Osteocyte (in vitro differentiated cells): Measurements from ENCODE around the gene ELAC2. TPM values are rescaled to one million over a fixed set of nuclear protein-coding genes. Genes with fewer than 3 reads are reported as not detected.

ENCODE experiments used
- DNase-seq: peaks from one replicate; pipeline ENCODE4 v3.0.0; 2021; ENCODE audit warnings: mixed read lengths; ENCODE audit not compliant: unreplicated experiment; ENCODE audit errors: extremely low spot score
- H3K27ac Mint-ChIP-seq: one replicate; pipeline ENCODE4 v1.8.0; 2021; ENCODE audit warnings: mild to moderate bottlenecking, mixed read lengths; ENCODE audit not compliant: unreplicated experiment
- H3K27me3 Mint-ChIP-seq: one replicate; pipeline ENCODE4 v1.8.0; 2021; ENCODE audit warnings: mixed read lengths; ENCODE audit not compliant: unreplicated experiment
- H3K36me3 Mint-ChIP-seq: one replicate; pipeline ENCODE4 v1.8.0; 2021; ENCODE audit warnings: mixed read lengths; ENCODE audit not compliant: unreplicated experiment
- H3K4me1 Mint-ChIP-seq: one replicate; pipeline ENCODE4 v1.8.0; 2021; ENCODE audit warnings: mixed read lengths; ENCODE audit not compliant: unreplicated experiment
- H3K4me3 Mint-ChIP-seq: one replicate; pipeline ENCODE4 v1.8.0; 2021; ENCODE audit warnings: mild to moderate bottlenecking, moderate library complexity, mixed read lengths; ENCODE audit not compliant: unreplicated experiment
- H3K9me3 Mint-ChIP-seq: one replicate; pipeline ENCODE4 v1.8.0; 2021; ENCODE audit warnings: mixed read lengths; ENCODE audit not compliant: unreplicated experiment
- CTCF ChIP-seq: fragments of 200-600 bp; sonication (generic); IDR thresholded peaks from 2 replicates; pipeline ENCODE4 v1.5.0; 2021; ENCODE audit warnings: antibody characterized with exemption, mild to moderate bottlenecking, moderate library complexity
- total RNA-seq: library from RNA; stranded (reverse); gene quantifications from 2 replicates; pipeline ENCODE4 v1.2.1, GENCODE V29; 2021

The ELAC2 gene
- total RNA-seq, 1 donor from 2014 or later, result 51.8 TPM

- H3K27ac Mint-ChIP-seq, result no peak overlapping the region
- no peak for DNase-seq
- H3K9me3 Mint-ChIP-seq, result peaks cover 13% of the 10 kb centered on the region
- no peaks in the 10 kb centered on the region for H3K36me3 Mint-ChIP-seq
- peaks cover 14% of the 10 kb centered on the region for H3K27me3 Mint-ChIP-seq
- no peak overlapping the region for H3K4me3 Mint-ChIP-seq
- no peak for TF ChIP-seq CTCF
- H3K4me1 Mint-ChIP-seq, result no peaks in the 10 kb centered on the region
Observed at GRCh38 chr17:13036751-13037150, 18.9 kb upstream of the ELAC2 start.

DNA sequence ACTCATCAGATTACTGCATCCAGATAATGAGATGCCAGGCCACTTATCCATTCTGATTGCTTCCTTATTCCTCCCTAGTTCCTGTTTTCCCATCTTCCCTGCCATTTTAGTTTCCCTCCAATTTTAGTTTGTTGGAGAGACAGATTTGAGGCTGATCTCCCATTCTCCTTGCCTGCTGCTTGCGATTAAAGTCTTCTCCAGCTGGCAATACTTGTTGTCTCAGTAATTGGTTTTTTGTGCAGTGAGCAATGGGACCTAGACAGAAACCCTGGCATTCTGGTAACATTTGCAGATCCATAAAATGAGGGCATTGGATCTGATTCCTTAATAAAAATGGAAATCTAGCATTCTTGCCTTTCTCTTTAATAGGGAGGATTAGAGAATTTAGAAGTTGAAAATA lies 17.6 kb upstream of the ELAC2 start:
- peaks cover 8% of the 10 kb centered on the region for H3K27me3 Mint-ChIP-seq
- no peaks in the 10 kb centered on the region for H3K4me1 Mint-ChIP-seq
- TF ChIP-seq CTCF, result no peak
- no peak overlapping the region for H3K27ac Mint-ChIP-seq
- no peaks in the 10 kb centered on the region for H3K36me3 Mint-ChIP-seq
- H3K4me3 Mint-ChIP-seq, result no peak overlapping the region
- no peak for DNase-seq
- H3K9me3 Mint-ChIP-seq, result peaks cover 13% of the 10 kb centered on the region

- TF ChIP-seq CTCF, result peak; percentile 78
- DNase-seq, result no peak
- peaks cover 9% of the 10 kb centered on the region for H3K9me3 Mint-ChIP-seq
- H3K4me3 Mint-ChIP-seq, result no peak overlapping the region
- H3K27me3 Mint-ChIP-seq, result peaks cover 2% of the 10 kb centered on the region
- no peaks in the 10 kb centered on the region for H3K36me3 Mint-ChIP-seq
- no peak overlapping the region for H3K27ac Mint-ChIP-seq
- H3K4me1 Mint-ChIP-seq, result no peaks in the 10 kb centered on the region
Observed at GRCh38 chr17:13031718-13032350, 14.0 kb upstream of the ELAC2 start.

GRCh38 chr17:13030459-13031300 lies 12.9 kb upstream of the ELAC2 start:
- H3K4me3 Mint-ChIP-seq, result no peak overlapping the region
- TF ChIP-seq CTCF, result peak; percentile 77
- H3K27me3 Mint-ChIP-seq, result peaks cover 3% of the 10 kb centered on the region
- no peaks in the 10 kb centered on the region for H3K4me1 Mint-ChIP-seq
- no peak for DNase-seq
- H3K36me3 Mint-ChIP-seq, result no peaks in the 10 kb centered on the region
- no peak overlapping the region for H3K27ac Mint-ChIP-seq
- no peaks in the 10 kb centered on the region for H3K9me3 Mint-ChIP-seq

- H3K4me3 Mint-ChIP-seq, result no peak overlapping the region
- peaks cover 4% of the 10 kb centered on the region for H3K27me3 Mint-ChIP-seq
- no peaks in the 10 kb centered on the region for H3K36me3 Mint-ChIP-seq
- DNase-seq, result no peak
- TF ChIP-seq CTCF, result no peak
- no peaks in the 10 kb centered on the region for H3K9me3 Mint-ChIP-seq
- H3K4me1 Mint-ChIP-seq, result no peaks in the 10 kb centered on the region
- H3K27ac Mint-ChIP-seq, result no peak overlapping the region
Observed at GRCh38 chr17:13030056-13030455, 12.2 kb upstream of the ELAC2 start.
